Gastroesophageal sphincter (tissue), 4 donors: Measurements from ENCODE around the gene KRTAP10-7. TPM values are rescaled to one million over a fixed set of nuclear protein-coding genes. Genes with fewer than 3 reads are reported as not detected.
"Not testable (repeated sequence)": the region's sequence is repeated elsewhere in the genome, so short reads cannot be mapped to it uniquely, and the experiment has no call there.

ENCODE experiments used
- ATAC-seq: fragments of 150-250 bp; one replicate; pipeline ENCODE4 v1.9.1; 2016; ENCODE audit warnings: mild to moderate bottlenecking, moderate library complexity
- H3K27ac ChIP-seq, 4 donors: fragments of 200-600 bp; sonication (generic) in 3 of 4; 1 replicate in 3 of 4; 2 replicates in 1 of 4; pipeline ENCODE4 v1.5.1; 2016 to 2019
- H3K27me3 ChIP-seq: fragments of 200-600 bp; sonication (generic); one replicate; pipeline ENCODE4 v1.5.1; 2019
- H3K36me3 ChIP-seq, 2 donors: fragments of 200-600 bp; sonication (generic); one replicate each; pipeline ENCODE4 v1.5.1; 2019; ENCODE audit warnings: control low read depth in 1 of 2
- H3K4me1 ChIP-seq, 3 donors: fragments of 200-600 bp; sonication (generic); 1 replicate in 2 of 3; 2 replicates in 1 of 3; pipeline ENCODE4 v1.5.1; 2016 to 2019; ENCODE audit warnings: control low read depth in 2 of 3
- H3K4me3 ChIP-seq, 2 donors: fragments of 200-600 bp; sonication (generic); one replicate each; pipeline ENCODE4 v1.5.1; 2019; ENCODE audit warnings: mild to moderate bottlenecking in 1 of 2, moderate library complexity in 1 of 2
- H3K9me3 ChIP-seq, 3 donors: fragments of 200-600 bp; sonication (generic); one replicate each; pipeline ENCODE4 v1.5.1; 2017 to 2019; ENCODE audit warnings: control low read depth in 2 of 3
- CTCF ChIP-seq, 4 experiments: fragments of 200-600 bp in 2 of 4; fragments of 450-650 bp in 2 of 4; sonication (generic) in 1 of 4; IDR thresholded peaks; one replicate each; pipeline ENCODE4 v1.5.1; 2017 to 2019; ENCODE audit warnings: antibody characterized with exemption in 4 of 4, mild to moderate bottlenecking in 2 of 4, moderate library complexity in 2 of 4
- EP300 ChIP-seq: sonication (generic); formaldehyde crosslinking; IDR thresholded peaks from one replicate; pipeline ENCODE4 v1.6.1; 2017; ENCODE audit warnings: antibody characterized with exemption, mild to moderate bottlenecking
- POLR2A ChIP-seq, 2 donors: fragments of 450-650 bp; IDR thresholded peaks; one replicate each; pipeline ENCODE4 v1.6.1; 2017; ENCODE audit warnings: antibody characterized with exemption in 2 of 2, mild to moderate bottlenecking in 2 of 2, moderate library complexity in 1 of 2
- POLR2AphosphoS5 ChIP-seq: sonication (generic); formaldehyde crosslinking; IDR thresholded peaks from one replicate; pipeline ENCODE4 v1.6.1; 2017; ENCODE audit warnings: antibody characterized with exemption
- WGBS, 2 donors: methylation state at CpG; one replicate each; pipeline ENCODE4 v1.1.5; 2018; ENCODE audit warnings: low coverage in 1 of 2; 5-methylcytosine and 5-hydroxymethylcytosine counted together
- total RNA-seq, 4 donors: library from RNA; depleted of rRNA; stranded (reverse); fragments of >200 nt; gene quantifications; one replicate each; pipeline ENCODE4 v1.1.0, GENCODE V29; 2016

KRTAP10-7 gene
- total RNA-seq, 4 donors from 2014 or later = not detected

- Histone ChIP-seq H3K27me3 (peaks cover 58% of the 10 kb centered on the region), H3K27ac (no peak overlapping the region), H3K36me3 (no peaks in the 10 kb centered on the region), H3K4me1 (peaks cover 0 to 4% (median 0%) of the 10 kb centered on the region in 3 donors), H3K4me3 (no peak overlapping the region), H3K9me3 (peaks cover 0 to 62% (median 0%) of the 10 kb centered on the region in 3 donors)
- TF ChIP-seq POLR2AphosphoS5 = no peak
- TF ChIP-seq CTCF (IDR thresholded peaks at IDR 0.05) = no peak
- TF ChIP-seq EP300 = no peak
- no peak for TF ChIP-seq POLR2A (IDR thresholded peaks at IDR 0.05)
- no peak for ATAC-seq
- 87 to 92% methylated on average over 7 to 11 of the region's 17 CpGs for WGBS, 2 donors
Measured at GRCh38 chr21:44578371-44579055, 21.9 kb upstream of the KRTAP10-7 start.

DNA sequence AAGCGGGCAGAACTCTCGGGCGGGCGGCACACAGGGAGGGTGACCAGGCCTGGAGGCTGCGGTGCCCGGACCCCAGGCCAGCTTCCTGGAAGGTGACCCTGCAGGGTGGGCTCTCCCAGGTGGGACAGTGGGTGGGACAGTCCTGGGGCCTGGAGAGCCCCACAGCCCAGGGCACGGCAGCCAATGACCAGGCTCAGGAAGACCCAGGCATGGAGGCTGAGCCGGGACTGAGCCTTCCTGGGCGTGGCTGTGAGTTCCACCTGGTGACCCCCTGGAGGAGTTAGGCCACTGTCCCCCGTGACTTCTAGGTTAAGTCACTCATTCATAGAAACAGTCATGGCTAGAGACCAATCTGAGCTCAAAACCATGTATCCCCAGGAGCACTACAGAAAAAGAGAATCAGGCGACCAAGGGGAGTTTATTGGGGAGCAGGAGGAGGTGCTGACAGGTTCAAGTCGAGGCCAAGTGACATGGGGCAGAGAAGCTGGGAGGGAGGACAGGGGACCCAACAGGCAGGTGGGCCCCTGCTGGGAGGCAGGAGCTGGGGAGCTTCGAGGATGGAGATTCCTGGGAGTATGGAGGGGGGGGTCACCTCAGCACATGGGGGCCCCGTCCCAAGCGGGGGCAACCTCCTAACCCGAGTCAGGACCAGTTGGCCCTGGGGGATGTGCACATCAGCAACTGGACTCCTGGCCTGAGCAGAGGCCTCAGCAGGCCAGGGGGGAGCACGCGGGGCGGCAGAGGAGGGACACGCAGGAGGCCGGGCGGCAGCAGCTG is 21.2 kb upstream of the KRTAP10-7 start:
- no peak for TF ChIP-seq CTCF (IDR thresholded peaks at IDR 0.05)
- no peak for TF ChIP-seq POLR2A (IDR thresholded peaks at IDR 0.05)
- TF ChIP-seq EP300 = no peak
- TF ChIP-seq POLR2AphosphoS5 = no peak
- Histone ChIP-seq H3K27ac (no peak overlapping the region), H3K4me1 (peaks cover 0 to 4% (median 0%) of the 10 kb centered on the region in 3 donors), H3K9me3 (peaks cover 0 to 62% (median 0%) of the 10 kb centered on the region in 3 donors), H3K27me3 (peaks cover 53% of the 10 kb centered on the region), H3K36me3 (no peaks in the 10 kb centered on the region), H3K4me3 (no peak overlapping the region)
- WGBS, 2 donors = 75% methylated on average over 2 to 5 of the region's 22 CpGs
- no peak for ATAC-seq

DNA sequence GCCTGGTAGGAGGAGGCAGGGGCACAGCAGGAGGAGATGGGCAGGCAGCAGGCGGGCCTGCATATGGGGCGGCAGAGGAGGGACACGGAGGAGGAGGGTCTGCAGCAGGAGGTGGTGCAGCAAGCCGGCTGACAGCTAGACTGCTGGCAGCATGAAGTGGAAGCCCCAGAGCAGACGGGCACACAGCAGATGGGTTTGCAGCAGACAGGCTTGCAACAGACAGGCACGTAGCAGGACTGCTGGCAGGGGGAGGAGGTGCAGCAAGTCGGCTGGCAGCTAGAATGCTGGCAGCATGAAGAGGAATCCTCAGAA is 20.6 kb upstream of the KRTAP10-7 start:
- 67 to 84% methylated on average over 5 to 7 of the region's 7 CpGs for WGBS, 2 donors
- no peak for ATAC-seq
- TF ChIP-seq POLR2A (IDR thresholded peaks at IDR 0.05) (no peak), CTCF (IDR thresholded peaks at IDR 0.05) (no peak), EP300 (no peak), POLR2AphosphoS5 (no peak)
- Histone ChIP-seq H3K27me3 (peaks cover 47% of the 10 kb centered on the region), H3K27ac (no peak overlapping the region), H3K36me3 (no peaks in the 10 kb centered on the region), H3K4me1 (peaks cover 0 to 4% (median 0%) of the 10 kb centered on the region in 3 donors), H3K4me3 (no peak overlapping the region), H3K9me3 (peaks cover 0 to 62% (median 0%) of the 10 kb centered on the region in 3 donors)

DNA sequence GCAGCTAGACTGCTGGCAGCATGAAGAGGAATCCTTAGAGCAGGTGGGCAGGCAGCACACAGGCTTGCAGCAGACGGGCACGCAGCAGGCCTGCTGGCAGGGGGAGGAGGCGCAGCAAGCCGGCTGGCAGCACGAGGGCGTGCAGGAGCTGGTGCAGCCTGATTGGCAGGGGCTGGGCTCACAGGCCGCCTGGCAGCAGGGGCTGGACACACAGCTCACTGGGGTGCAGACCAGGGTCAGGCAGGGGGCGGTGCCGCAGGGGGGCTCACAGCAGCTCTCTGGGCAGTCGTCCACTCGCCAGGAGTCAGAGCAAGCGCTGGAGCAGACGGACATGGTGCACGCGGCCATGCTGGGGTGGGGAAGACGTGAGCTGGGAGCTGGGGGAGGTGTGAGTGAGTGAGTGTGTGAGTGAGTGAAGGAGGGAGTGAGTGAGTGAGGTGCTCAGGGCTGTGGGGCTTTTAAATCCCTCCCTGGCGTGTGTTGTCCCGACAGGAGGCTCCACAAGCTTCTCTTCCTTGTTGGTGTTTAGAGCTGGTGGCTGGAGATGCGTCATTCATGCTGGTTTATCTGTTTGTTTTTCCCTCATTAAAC is 20.1 kb upstream of the KRTAP10-7 start, which contains the start of gene KRTAP10-5:
Gene KRTAP10-5 (minus strand): TSS at position 374 of the 591 bp plus-strand sequence. CDS start 26 bp downstream, at position 348.
- not testable (repeated sequence) for H3K36me3 ChIP-seq, H3K4me3 ChIP-seq, H3K4me1 ChIP-seq, ATAC-seq, H3K27ac ChIP-seq
- 19 to 55% methylated on average over 9 to 15 of the region's 19 CpGs for WGBS, 2 donors
- Histone ChIP-seq H3K27me3 (peaks cover 46% of the 10 kb centered on the region), H3K9me3 (peaks cover 0 to 64% (median 0%) of the 10 kb centered on the region in 3 donors)

GRCh38 chr21:44581158-44581557 is 19.2 kb upstream of the KRTAP10-7 start:
- TF ChIP-seq EP300 (no peak), CTCF (IDR thresholded peaks at IDR 0.05) (no peak), POLR2A (IDR thresholded peaks at IDR 0.05) (no peak)
- ATAC-seq = no peak
- H3K4me1 ChIP-seq = peaks cover 0 to 4% (median 0%) of the 10 kb centered on the region in 3 donors
- WGBS, 2 donors = 82 to 90% methylated on average over 3 of the region's 3 CpGs
- H3K27ac ChIP-seq = no peak overlapping the region
- H3K27me3 ChIP-seq = peaks cover 47% of the 10 kb centered on the region
- H3K4me3 ChIP-seq = no peak overlapping the region
- peaks cover 0 to 63% (median 0%) of the 10 kb centered on the region in 3 donors for H3K9me3 ChIP-seq
- no peaks in the 10 kb centered on the region for H3K36me3 ChIP-seq
